HG03442 (cell line): ENCODE data around the gene TRIM75.
A peak's percentile ranks its signal among the peaks of the same experiment; 100 is the strongest.
"Not testable (repeated sequence)": the region's sequence is repeated elsewhere in the genome, so short reads cannot be mapped to it uniquely, and the experiment has no call there.

ENCODE experiments used
- ATAC-seq: cut with Tn5 transposase; IDR thresholded peaks from one replicate; pipeline ENCODE4 v1.9.1; 2021; ENCODE audit warnings: mild to moderate bottlenecking, moderate library complexity; ENCODE audit not compliant: unreplicated experiment

Gene TRIM75

DNA sequence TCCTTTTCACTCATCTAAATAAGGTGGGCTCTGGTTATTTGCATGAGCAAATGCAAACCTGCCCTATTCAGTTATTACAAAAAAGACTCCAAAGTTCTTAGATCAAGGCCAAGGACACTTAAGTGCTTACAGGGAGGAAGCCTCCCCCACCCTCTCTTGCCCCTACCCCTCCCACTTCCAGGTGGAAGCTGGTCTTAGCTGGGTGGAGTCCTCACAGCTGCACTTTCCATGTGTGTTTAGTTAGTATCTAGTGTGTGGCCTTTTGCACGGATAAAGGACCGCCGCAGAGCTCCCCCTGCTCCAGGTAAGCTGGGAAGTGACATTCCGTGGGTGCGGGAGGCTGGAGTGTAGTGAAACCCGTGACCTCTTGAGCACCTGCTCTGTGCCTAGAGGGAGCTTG, at the start of gene TRIM75:
TRIM75 (plus strand) TSS at position 222 of the 400 bp plus-strand sequence. CDS start 5,282 bp downstream, outside the sequence.
- no peak for ATAC-seq

DNA sequence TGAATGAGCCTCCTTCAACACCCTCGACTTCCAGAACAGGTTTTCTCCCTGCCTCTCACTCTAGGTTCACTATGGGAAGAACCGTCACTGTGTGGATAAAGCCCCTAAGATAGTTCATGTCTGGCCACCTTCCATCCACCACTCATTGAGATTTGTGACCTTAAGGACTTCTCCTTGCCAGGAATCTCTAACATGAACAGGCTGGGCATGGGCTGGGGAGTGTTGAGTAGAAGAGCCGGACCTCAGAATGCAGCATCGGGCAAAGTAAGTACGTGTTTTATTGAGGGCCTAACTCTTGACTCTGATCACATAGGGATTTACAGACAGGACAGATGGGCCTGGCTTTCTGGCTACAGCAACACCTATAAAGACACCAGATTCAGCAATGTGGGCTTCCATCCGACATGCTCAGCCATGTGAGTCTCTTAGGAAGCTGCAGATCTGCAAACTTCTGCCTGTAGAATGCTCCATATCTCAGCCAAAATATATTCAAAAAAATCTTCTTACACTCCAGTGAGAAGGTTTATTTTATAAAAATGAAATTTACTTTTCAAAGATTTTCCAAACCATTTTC, 48.2 kb upstream of the TRIM75 start:
- ATAC-seq = no peak

DNA sequence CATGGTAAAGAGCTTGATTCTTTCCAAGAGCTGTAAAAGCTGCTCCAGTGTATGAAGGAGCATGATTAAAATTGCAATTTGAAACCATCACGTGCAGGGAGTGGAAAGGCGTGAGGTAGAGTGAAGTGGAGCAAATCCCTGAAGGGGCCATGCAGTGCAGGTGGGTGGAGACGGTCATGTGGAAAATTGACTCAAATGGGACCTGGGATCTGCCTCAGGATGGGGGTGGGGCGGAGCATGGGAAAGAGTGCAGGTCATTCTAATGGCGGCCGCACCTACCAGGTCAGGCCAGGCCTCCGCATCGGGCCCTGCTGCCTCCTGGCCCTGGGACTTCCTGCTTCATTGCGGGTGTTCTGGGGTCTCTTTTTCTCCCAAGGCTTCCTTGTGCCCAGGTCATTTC, 47.2 kb upstream of the TRIM75 start:
- no peak for ATAC-seq

DNA sequence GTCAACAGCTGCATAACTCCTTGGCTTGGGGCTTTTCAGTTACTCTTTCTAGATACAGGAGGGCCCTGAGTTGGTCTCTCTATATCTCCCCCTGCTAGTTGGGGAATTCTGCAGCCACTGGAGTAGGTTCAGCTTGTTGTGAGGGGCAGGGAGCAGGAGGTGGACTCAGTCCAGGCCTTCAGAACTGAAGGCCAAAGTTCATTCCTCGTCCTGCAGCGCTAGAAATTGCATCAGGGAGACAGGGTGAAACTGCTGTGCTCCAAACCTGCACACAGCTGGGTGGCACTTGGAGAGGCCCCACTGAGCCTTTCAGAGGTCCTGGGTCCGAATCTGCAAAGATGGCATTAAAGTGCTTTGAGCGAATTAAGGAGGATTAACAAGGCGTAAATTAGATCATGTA, 46.8 kb upstream of the TRIM75 start:
- ATAC-seq = no peak

DNA sequence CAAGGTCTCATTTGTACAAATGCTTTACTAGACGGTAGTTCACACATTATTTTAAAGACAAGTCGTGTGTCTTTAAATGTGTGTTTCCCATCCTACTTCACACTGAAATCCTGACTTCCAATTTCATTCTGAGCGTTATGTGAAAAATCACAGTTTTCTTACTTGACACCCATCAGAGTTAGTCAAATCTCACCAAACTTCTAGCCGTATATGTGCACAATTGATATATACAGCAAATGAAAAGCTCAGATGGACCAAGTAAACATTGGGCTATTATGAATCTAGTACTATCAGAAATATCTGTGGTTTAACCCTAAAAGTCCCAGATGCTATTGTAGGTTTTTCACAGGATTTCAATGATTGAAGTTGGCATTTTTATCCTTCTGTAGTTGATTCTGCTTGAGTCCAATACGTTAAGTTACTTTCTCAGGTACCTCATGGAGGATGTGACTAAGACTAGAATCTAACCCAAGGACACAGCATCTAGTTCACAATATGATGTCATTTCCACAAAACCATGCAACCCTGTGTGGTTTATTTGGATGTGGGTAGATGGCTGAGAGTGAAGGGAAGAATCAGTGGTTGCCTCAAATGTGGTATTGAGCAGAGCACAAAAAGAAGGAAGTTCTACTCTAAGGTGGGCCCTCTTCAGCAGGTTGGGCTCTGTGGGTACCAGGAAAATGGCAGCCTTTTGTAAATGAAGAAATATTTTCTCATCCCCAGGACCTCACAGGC, 44.0 kb upstream of the TRIM75 start:
- peak; percentile 53 for ATAC-seq

DNA sequence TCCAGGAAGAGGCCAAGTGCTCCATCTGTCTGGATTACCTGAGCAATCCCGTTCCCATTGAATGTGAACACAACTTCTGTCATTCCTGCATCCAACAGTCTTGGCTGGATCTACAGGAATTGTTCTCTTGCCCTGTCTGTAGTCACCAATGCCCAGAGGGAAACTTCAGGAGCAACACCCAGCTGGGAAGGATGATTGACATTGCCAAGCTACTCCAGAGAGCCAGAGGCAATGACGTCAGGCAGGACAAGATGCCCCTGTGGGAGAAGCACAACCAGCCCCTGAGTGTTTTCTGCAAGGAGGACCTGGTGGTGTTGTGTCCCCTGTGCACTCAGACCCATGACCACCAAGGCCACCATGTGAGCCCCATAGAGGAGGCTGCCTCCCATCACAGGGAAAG, 43.2 kb upstream of the TRIM75 start:
- no peak for ATAC-seq

DNA sequence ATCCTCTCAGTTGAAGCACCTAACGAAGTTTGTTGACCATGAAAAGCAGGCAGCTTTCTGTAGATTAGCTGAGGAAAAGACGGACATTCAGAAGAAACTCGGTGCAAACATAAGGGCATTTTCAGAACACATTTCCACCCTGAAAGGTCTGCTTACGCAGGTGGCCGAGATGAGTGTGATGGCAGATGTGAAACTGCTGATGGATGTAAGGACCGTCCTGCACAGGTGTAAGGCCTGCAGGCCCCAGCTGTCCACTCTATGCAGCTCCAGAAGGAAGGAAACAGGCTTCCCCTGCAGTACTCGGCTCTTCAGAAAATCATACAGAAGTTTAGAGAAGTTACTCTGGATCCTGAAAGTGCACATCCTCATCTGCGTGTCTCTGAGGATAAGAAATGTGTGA, 42.7 kb upstream of the TRIM75 start:
- ATAC-seq = no peak

DNA sequence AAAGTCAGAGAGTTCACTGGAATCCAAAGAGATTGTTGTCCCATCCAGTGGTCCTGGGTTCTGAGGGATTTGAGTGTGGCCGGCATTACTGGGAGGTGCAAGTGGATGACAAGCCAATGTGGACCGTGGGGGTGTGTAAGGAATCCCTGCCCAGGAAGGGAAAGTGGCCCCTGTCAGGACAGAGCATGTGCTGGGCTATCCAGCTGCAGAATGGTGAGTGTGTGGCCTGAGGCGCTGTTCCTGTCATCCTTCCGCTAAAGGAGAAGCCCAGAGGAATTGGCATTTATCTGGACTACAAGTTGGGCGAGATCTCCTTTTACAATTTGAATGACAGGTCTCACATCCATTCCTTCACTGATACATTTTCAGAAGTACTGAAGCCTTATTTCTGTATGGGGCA, 42.3 kb upstream of the TRIM75 start:
- ATAC-seq = no peak

DNA sequence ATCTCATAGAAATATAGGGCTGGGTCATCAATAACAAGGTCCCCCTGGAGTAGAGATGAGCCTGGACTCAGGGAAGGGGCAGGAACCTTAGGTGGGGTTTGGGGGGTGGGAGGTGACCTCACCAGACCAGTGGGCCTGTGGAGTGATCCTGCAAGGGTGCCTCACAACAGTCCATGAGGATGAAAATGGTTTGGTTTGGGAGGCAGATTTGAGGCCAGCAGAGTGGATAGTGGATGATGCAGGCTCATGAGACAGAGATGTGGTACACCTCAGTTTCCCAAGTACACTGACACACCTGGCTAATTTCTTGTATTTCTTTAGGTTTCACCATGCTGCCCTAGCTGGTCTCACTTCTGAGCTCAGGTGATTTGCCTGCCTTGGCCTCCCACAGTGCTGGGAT, 40.0 kb upstream of the TRIM75 start:
- ATAC-seq = no peak

DNA sequence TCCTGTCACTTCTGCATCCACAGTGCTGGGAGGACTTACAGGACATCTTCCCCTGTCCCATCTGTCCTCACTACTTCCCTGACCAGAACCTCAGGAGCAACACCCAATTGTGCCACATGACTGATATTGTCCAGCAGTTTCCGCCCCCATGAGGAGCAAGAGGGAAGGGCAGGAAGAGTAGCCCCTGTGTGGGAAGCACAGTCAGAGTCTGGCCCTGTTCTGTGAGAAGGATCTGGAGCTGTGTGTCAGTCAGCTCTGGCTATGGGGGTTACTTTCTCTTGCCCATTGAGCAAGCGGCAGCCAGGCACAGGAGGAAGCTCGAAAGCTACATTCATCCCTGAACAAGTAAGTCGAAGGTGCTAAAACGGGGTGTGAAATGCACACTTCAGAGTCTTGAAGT, 36.7 kb upstream of the TRIM75 start:
- ATAC-seq = no peak

DNA sequence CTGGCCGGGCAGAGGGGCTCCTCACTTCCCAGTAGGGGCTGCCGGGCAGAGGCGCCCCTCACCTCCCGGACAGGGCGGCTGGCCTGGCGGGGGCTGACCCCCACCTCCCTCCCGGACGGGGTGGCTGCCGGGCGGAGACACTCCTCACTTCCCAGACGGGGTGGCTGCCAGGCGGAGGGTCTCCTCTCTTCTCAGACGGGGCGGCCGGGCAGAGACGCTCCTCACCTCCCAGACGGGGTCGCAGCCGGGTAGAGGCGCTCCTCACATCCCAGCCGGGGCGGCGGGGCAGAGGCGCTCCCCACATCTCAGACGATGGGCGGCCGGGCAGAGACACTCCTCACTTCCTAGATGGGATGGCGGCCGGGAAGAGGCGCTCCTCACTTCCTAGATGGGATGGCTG, 33.7 kb upstream of the TRIM75 start:
- ATAC-seq = not testable (repeated sequence)

DNA sequence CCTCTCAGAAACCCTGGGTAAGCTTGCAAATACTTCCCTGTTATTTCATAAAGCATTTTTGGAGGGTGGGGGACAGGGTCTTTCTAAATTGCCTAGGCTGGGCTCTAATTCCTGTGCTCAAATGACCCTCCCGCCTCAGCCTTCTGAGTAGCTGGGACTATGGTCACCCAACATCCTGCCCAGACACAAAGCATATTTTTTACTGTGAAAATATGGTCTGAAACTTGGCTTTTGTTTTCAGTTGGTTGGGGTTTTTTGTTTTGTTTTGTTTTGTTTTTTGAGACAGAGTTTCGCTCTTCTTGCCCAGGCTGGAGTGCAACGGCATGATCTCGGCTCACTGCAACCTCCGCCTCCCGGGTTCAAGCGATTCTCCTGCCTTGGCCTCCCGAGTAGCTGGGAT, 27.9 kb upstream of the TRIM75 start:
- not testable (repeated sequence) for ATAC-seq

DNA sequence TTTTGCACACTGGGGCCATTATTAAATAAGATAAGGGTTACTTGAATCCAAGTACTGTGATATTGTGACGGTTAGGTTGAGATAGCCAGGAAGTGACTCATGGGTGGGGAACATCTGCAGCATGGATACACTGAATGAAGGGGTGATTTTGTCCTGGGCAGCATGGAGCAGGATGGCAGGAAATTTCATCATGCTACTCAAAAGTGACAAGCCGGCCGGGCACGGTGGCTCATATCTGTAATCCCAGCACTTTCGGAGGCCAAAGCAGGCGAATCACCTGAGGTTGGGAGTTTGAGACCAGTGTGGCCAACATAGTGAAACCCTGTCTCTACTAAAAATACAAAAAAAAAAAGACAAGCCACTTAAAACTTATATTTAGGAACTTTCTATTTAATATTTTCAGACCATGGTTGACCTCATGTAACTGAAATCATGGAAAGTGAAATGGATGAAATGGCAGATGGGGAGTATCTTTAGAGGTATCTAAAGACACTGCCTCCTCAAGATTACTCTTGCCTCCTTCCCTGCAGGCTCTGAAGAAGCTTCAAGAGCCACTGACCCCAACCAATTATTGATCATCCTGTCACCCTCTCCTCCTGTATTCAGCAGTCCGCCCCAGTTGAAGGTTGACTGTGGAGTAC, 25.8 kb upstream of the TRIM75 start:
- no peak for ATAC-seq

DNA sequence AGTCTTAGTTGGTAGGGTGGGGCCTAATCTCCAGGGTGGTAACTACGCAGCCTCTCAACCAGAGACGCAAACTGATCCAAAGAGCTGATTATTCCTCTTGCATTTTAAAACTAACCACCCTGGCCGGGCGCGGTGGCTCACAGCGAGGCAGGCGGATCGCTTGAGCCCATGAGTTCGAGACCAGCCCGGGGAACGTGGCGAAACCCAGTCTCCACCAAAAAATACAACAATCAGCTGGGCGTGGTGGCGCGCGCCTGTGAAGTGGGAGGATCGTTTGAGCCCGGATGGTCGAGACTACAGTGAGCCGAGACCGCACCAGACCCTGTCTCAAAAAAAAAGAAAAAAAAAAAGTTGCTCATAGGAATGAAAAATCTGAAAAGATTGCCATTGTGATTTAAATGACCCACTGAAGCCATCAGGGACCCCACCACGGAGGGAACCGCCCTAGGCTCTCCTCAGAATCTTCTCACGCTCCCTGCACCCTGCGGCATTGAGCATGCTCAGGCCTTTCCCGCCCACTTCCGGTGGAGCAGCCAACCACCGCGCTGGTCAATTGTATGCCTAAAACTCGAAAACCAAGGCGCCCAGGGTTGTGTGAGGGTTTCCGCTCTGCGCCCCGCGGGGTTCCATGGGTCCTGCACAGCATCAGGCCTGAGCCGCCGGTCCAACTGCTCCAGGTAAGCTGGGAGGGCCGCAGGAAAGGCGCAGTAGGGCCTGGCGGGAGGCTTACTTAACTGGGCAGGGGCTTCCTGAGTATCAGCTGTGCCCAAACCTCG, 22.0 kb upstream of the TRIM75 start, which contains the start of gene TRIM60:
TRIM60 (plus strand) TSS at position 564 of the 776 bp plus-strand sequence. CDS start 8,074 bp downstream, outside the sequence.
- no peak for ATAC-seq

DNA sequence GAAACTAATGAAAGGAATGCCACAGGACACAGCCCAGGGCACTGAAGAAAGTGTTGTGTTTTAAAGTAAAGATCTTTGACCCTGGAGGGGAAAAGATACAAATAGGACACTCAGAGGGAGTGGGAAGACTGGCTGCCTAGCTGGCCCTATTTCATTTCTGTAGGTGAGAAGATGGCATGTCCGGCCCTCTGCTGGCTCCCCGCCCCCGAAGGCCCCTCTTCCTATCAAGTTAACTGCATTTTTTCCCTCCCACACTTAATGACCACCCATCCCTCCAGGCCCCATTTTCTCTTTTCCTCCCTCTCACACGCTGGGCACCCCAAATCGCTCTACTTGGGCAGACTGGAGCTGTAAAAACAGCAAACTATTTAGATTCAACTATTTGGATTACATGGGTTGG, 5.5 kb upstream of the TRIM75 start:
- ATAC-seq = no peak

DNA sequence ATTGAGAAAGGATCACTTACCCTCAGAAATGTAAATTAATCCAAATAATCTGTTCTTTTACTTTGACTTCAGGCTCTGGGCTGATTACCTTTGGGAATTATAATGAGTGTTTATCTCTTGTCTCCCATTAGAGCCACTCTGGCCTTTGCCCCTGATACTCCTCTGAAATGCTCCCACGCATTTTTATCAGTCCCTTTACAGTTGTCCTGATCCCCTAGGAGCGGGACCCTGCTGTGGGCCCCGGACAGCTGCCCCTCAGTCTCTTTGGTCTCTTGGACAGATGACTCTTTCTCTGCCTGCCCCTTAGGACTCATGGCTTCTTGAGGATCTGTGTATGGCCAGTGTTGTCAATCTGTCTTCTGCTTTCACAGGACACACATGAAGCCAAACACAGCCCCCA, 1.0 kb upstream of the TRIM75 start:
- no peak for ATAC-seq

DNA sequence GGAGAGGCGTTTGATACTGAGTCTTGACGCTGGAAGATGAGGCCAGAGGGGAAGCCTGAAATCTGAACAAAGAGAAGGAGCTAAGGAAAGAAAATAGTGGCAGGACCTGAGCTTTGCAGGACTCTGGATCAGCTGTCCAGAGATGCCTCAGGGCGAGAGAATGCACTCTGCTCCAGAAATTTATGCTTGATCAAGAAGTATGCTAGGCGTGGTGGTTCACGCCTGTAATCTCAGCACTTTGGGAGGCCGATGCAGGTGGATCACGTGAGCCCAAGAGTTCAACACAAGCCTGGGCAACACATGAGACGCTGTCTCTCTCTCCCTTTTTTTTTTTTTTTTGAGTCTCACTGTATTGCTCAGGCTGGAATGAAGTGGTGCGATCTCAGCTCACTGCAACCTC, 1.9 kb downstream of the TRIM75 start:
- no peak for ATAC-seq

DNA sequence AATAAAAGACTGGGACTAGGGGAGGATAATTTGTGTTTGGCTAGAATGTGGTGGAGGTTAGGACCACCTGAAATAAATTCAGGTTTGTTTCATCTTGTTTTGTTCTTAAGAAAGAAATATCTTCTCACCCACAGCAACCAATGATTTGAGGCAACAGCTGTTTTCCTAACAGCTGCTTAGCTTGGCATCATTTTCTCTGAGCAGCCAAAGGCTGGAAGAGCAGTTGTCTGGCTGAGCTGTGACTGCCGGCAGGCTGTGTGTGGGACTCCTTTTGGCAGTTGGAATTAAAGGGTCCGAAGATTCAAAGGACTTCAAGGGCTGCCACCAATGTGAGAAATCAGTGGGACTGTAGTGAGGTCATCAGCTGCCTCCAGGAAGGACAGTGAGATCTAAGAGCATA, 5.0 kb downstream of the TRIM75 start:
- ATAC-seq = no peak

DNA sequence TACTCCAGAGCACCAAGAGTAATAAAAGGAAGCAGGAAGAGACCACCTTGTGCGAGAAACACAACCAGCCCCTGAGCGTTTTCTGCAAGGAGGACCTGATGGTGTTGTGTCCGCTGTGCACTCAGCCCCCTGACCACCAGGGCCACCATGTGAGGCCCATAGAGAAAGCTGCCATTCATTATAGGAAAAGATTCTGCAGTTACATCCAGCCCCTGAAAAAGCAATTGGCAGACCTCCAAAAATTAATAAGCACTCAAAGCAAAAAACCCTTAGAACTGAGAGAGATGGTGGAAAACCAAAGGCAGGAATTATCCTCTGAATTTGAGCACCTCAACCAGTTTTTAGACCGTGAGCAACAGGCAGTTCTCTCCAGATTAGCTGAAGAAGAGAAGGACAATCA, 5.7 kb downstream of the TRIM75 start:
- ATAC-seq = no peak

DNA sequence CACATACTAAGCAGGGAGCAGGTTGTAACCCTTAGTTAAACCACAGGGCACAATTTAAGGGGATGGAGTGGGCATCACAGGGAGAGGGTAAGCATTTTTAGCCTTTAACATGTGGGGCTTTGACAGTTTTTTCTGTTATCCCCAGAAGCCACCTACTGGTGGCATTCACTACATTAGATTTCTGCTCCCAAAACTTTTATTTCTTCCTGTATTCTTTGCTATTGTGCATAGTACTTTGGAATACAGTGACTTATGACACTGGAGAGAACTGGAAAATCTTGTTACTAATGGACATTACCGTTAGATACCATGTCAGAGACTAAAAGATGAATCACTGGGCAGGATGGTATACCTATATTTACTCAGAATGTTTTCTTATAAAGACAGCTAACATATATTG, 7.3 kb downstream of the TRIM75 start:
- no peak for ATAC-seq

DNA sequence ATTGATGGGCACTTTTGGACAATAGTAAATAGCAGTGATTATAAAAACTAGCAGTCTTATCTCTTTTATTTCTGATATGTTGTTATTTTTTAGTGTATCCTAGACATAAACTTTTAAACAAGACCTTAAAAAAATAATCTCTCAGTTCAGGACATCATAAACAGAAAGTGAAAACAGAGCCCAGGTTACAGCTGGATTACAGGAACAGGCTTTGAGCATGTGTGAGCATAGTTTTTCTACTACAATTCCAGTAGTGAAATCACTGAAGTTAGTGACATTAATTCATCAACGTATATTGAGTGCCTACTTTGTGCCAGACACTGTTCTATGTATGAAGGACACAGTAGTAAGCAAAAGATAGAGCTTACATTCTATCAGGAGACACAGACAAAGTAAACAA, 16.9 kb downstream of the TRIM75 start:
- no peak for ATAC-seq
